H1 (cell line): ENCODE data around the gene RNPS1. TPM values are rescaled to one million over a fixed set of nuclear protein-coding genes. Genes with fewer than 3 reads are reported as not detected.

Source experiments
- CTCF ChIA-PET: fragments of 300-600 bp; sonication (Branson Sonifier 250); formaldehyde crosslinking; loops from one replicate; lab custom pipeline; 2021; ENCODE audit not compliant: partially characterized antibody; lab: Charles Lee
- POLR2A ChIA-PET: fragments of 300-600 bp; sonication (Branson Sonifier 250); formaldehyde crosslinking; loops from one replicate; lab custom pipeline; 2021; ENCODE audit warnings: inconsistent platforms; ENCODE audit not compliant: partially characterized antibody; lab: Charles Lee
- DNase-seq, 2 experiments: peaks; one replicate each; pipeline versions ENCODE4 v3.0.0 to v3.0.0-alpha.2; 2010 to 2022; ENCODE audit warnings: low spot score in 2 of 2, low read depth in 1 of 2, mixed read lengths in 1 of 2
- FAIRE-seq: peaks from 2 replicates; lab custom pipeline; 2011; peaks lifted over from hg19 to GRCh38; lab: Jason Lieb, UNC
- H2AFZ ChIP-seq: 2 replicates; pipeline ENCODE4 v1.8.1; 2012; ENCODE audit warnings: low read length, inconsistent platforms
- H2AK5ac ChIP-seq: 2 replicates; pipeline ENCODE4 v1.6.1; 2013; ENCODE audit warnings: low read depth, low read length
- H2BK120ac ChIP-seq: replicated peaks from 2 replicates; pipeline ENCODE3; 2013; ENCODE audit warnings: low read depth, low read length, inconsistent platforms
- H2BK12ac ChIP-seq: 2 replicates; pipeline ENCODE4 v1.6.1; 2013; ENCODE audit warnings: low read depth, low read length
- H2BK15ac ChIP-seq: 2 replicates; pipeline ENCODE4 v1.6.1; 2013; ENCODE audit warnings: low read length
- H2BK20ac ChIP-seq: 2 replicates; pipeline ENCODE4 v1.6.1; 2013; ENCODE audit warnings: low read length
- H2BK5ac ChIP-seq: 2 replicates; pipeline ENCODE4 v1.6.1; 2013; ENCODE audit warnings: low read depth, low read length
- H3K14ac ChIP-seq: 2 replicates; pipeline ENCODE4 v1.6.1; 2013; ENCODE audit warnings: inconsistent platforms; ENCODE audit not compliant: insufficient read length
- H3K18ac ChIP-seq: 2 replicates; pipeline ENCODE4 v1.6.1; 2013; ENCODE audit warnings: low read length; ENCODE audit errors: extremely low read depth
- H3K23ac ChIP-seq: 2 replicates; pipeline ENCODE4 v1.6.1; 2013; ENCODE audit warnings: inconsistent platforms; ENCODE audit not compliant: insufficient read length
- H3K23me2 ChIP-seq: 2 replicates; pipeline ENCODE4 v1.6.1; 2013; ENCODE audit warnings: low read depth, low read length
- H3K27ac ChIP-seq: 2 replicates; pipeline ENCODE4 v1.6.1; 2011; ENCODE audit warnings: low read depth, low read length, inconsistent platforms
- H3K27me3 ChIP-seq, 4 experiments: replicated peaks in 1 of 4; 1 replicate in 1 of 4; 2 replicates in 3 of 4; pipeline versions ENCODE4 v1.6.1 to v1.8.1; 2011 to 2013; ENCODE audit warnings: low read length in 3 of 4, mild to moderate bottlenecking in 3 of 4, inconsistent platforms in 2 of 4, mixed read lengths in 2 of 4, moderate library complexity in 1 of 4; ENCODE audit not compliant: control insufficient read depth in 3 of 4, insufficient read depth in 3 of 4; ENCODE audit errors: extremely low read depth in 1 of 4
- H3K36me3 ChIP-seq, 4 experiments: 2 replicates each; pipeline versions ENCODE4 v1.6.1 to v1.8.1; 2011 to 2013; ENCODE audit warnings: mild to moderate bottlenecking in 4 of 4, low read length in 3 of 4, moderate library complexity in 2 of 4, control low read depth in 1 of 4, inconsistent platforms in 1 of 4; ENCODE audit not compliant: insufficient read depth in 4 of 4, control insufficient read depth in 2 of 4
- H3K4ac ChIP-seq: replicated peaks from 2 replicates; pipeline ENCODE3; 2013; ENCODE audit warnings: low read length, low read depth, mixed read lengths, inconsistent platforms; ENCODE audit not compliant: insufficient read length
- H3K4me1 ChIP-seq, 4 experiments: replicated peaks in 1 of 4; 1 replicate in 1 of 4; 2 replicates in 3 of 4; pipeline versions ENCODE4 v1.6.1 to v1.8.1; 2011 to 2013; ENCODE audit warnings: low read length in 3 of 4, inconsistent platforms in 2 of 4, mixed read lengths in 1 of 4; ENCODE audit not compliant: insufficient read depth in 4 of 4, control insufficient read depth in 3 of 4
- H3K4me2 ChIP-seq, 2 experiments: 2 replicates each; pipeline versions ENCODE4 v1.6.1 to v1.8.1; 2011 to 2013; ENCODE audit warnings: low read depth in 2 of 2, low read length in 2 of 2, control low read depth in 1 of 2, inconsistent platforms in 1 of 2, mild to moderate bottlenecking in 1 of 2; ENCODE audit not compliant: insufficient read depth in 1 of 2
- H3K4me3 ChIP-seq, 4 experiments: fragments of 200-600, 300-600 bp in 1 of 4; sonication (generic), shearing (Covaris generic), sonication (Bioruptor Twin) in 1 of 4; 2 replicates each; pipeline versions ENCODE4 v1.5.1 to v1.8.1; 2011 to 2016; ENCODE audit warnings: low read length in 4 of 4, low read depth in 3 of 4, control low read depth in 2 of 4, inconsistent platforms in 2 of 4, mild to moderate bottlenecking in 2 of 4, mixed read lengths in 1 of 4, moderate library complexity in 1 of 4; ENCODE audit not compliant: insufficient read depth in 2 of 4; ENCODE audit errors: extremely low read depth in 1 of 4
- H3K56ac ChIP-seq: replicated peaks from 2 replicates; pipeline ENCODE3; 2013; ENCODE audit warnings: low read depth, mild to moderate bottlenecking, mixed read lengths, low read length, inconsistent platforms; ENCODE audit not compliant: insufficient read length
- H3K79me1 ChIP-seq: 2 replicates; pipeline ENCODE4 v1.6.1; 2013; ENCODE audit warnings: low read depth, low read length, control low read depth
- H3K79me2 ChIP-seq, 2 experiments: 2 replicates each; pipeline versions ENCODE4 v1.6.1 to v1.8.1; 2012 to 2013; ENCODE audit warnings: low read length in 2 of 2, mild to moderate bottlenecking in 2 of 2, inconsistent platforms in 1 of 2; ENCODE audit not compliant: insufficient read depth in 2 of 2, control insufficient read depth in 1 of 2
- H3K9ac ChIP-seq, 4 experiments: replicated peaks in 1 of 4; 1 replicate in 1 of 4; 2 replicates in 3 of 4; pipeline versions ENCODE4 v1.6.1 to v1.8.1; 2011 to 2013; ENCODE audit warnings: low read depth in 3 of 4, low read length in 3 of 4, control low read depth in 2 of 4, mild to moderate bottlenecking in 2 of 4, moderate library complexity in 2 of 4, inconsistent platforms in 1 of 4; ENCODE audit errors: extremely low read depth in 1 of 4
- H3K9me3 ChIP-seq, 2 experiments: 2 replicates each; pipeline versions ENCODE4 v1.6.1 to v1.8.1; 2012 to 2013; ENCODE audit warnings: mild to moderate bottlenecking in 2 of 2, moderate library complexity in 2 of 2, control low read depth in 1 of 2, inconsistent platforms in 1 of 2, low read depth in 1 of 2, low read length in 1 of 2, mixed read lengths in 1 of 2; ENCODE audit not compliant: insufficient read depth in 2 of 2
- H4K20me1 ChIP-seq, 2 experiments: replicated peaks in 1 of 2; 2 replicates each; pipeline versions ENCODE3 to v1.8.1; 2011 to 2013; ENCODE audit warnings: inconsistent platforms in 2 of 2, low read length in 2 of 2, mild to moderate bottlenecking in 1 of 2; ENCODE audit not compliant: insufficient read depth in 2 of 2, control insufficient read depth in 1 of 2
- H4K5ac ChIP-seq: 2 replicates; pipeline ENCODE4 v1.6.1; 2013; ENCODE audit warnings: low read length, low read depth, mixed read lengths, inconsistent platforms; ENCODE audit not compliant: insufficient read length
- H4K8ac ChIP-seq: 2 replicates; pipeline ENCODE4 v1.8.0; 2013; ENCODE audit warnings: mild to moderate bottlenecking, moderate library complexity, low read length, inconsistent platforms; ENCODE audit not compliant: insufficient read depth; ENCODE audit errors: extremely low read depth
- H4K91ac ChIP-seq: replicated peaks from 2 replicates; pipeline ENCODE3; 2013; ENCODE audit warnings: low read length, mixed read lengths, inconsistent platforms; ENCODE audit not compliant: insufficient read length
- BCL11A ChIP-seq, 2 experiments: IDR thresholded peaks; one replicate each; pipeline ENCODE4 v1.6.1; 2011; ENCODE audit warnings: low read depth in 2 of 2, low read length in 2 of 2, mild to moderate bottlenecking in 2 of 2
- CHD1 ChIP-seq: IDR thresholded peaks from 2 replicates; pipeline ENCODE4 v1.6.1; 2012; ENCODE audit warnings: low read depth, low read length, improper control_type of control experiment
- EZH2 ChIP-seq: fragments of 200-600 bp; sonication (generic); IDR thresholded peaks from 2 replicates; pipeline ENCODE4 v1.7.1; 2012; ENCODE audit warnings: low read depth, mild to moderate bottlenecking, moderate library complexity, low read length, inconsistent platforms; ENCODE audit not compliant: severe bottlenecking
- FOSL1 ChIP-seq: IDR thresholded peaks from 2 replicates; pipeline ENCODE4 v1.6.1; 2011; ENCODE audit warnings: mild to moderate bottlenecking, low read depth, low read length, moderate library complexity; ENCODE audit not compliant: insufficient read depth
- JUND ChIP-seq: IDR thresholded peaks from 2 replicates; pipeline ENCODE4 v1.6.1; 2011; ENCODE audit warnings: mild to moderate bottlenecking, improper control_type of control experiment, low read length
- KDM5A ChIP-seq: fragments of 200-600 bp; IDR thresholded peaks from 2 replicates; pipeline ENCODE4 v1.7.1; 2012; ENCODE audit warnings: mild to moderate bottlenecking, low read length, inconsistent platforms, mixed read lengths
- NANOG ChIP-seq: IDR thresholded peaks from 2 replicates; pipeline ENCODE4 v1.6.1; 2011; ENCODE audit warnings: low read length, low read depth, mild to moderate bottlenecking, inconsistent platforms; ENCODE audit not compliant: insufficient read depth, poor library complexity, severe bottlenecking
- POLR2A ChIP-seq, 2 experiments: IDR thresholded peaks; 1 replicate in 1 of 2; 2 replicates in 1 of 2; pipeline ENCODE4 v1.6.1; 2011; ENCODE audit warnings: low read depth in 2 of 2, low read length in 2 of 2, mild to moderate bottlenecking in 2 of 2; ENCODE audit errors: control extremely low read depth in 1 of 2
- RXRA ChIP-seq: IDR thresholded peaks from 2 replicates; pipeline ENCODE4 v1.6.1; 2011; ENCODE audit warnings: low read depth, mild to moderate bottlenecking, low read length, moderate library complexity; ENCODE audit not compliant: insufficient read depth
- SP1 ChIP-seq: IDR thresholded peaks from 2 replicates; pipeline ENCODE4 v1.6.1; 2011; ENCODE audit warnings: low read depth, low read length
- SUZ12 ChIP-seq: fragments of 200-600 bp; sonication (generic); IDR thresholded peaks from 2 replicates; pipeline ENCODE4 v1.6.1; 2012; ENCODE audit warnings: mild to moderate bottlenecking, inconsistent platforms, low read length, moderate library complexity, mixed read lengths
- USF2 ChIP-seq: IDR thresholded peaks from 2 replicates; pipeline ENCODE4 v1.6.1; 2011; ENCODE audit warnings: low read length, improper control_type of control experiment
- WGBS, 2 experiments: shearing (Covaris generic) in 1 of 2; methylation state at CpG; one replicate each; pipeline versions ENCODE4 v1.1.6 to v1.1.7; 2013 to 2015; ENCODE audit warnings: low lambda C conversion rate in 2 of 2, mixed read lengths in 2 of 2, inconsistent platforms in 1 of 2, low coverage in 1 of 2, missing lambda C conversion rate in 1 of 2; ENCODE audit not compliant: insufficient replicate concordance in 2 of 2, insufficient coverage in 1 of 2, insufficient read length in 1 of 2; ENCODE audit errors: extremely low coverage in 1 of 2, missing lambda C conversion rate in 1 of 2; 5-methylcytosine and 5-hydroxymethylcytosine counted together
- polyA plus RNA-seq, 7 experiments: library from polyadenylated mRNA; depleted of rRNA in 3 of 7; stranded (reverse) in 5 of 7; unstranded in 2 of 7; fragments of >200 nt in 5 of 7; fragments of 200-250 nt in 2 of 7; gene quantifications; 1 replicate in 5 of 7; 2 replicates in 1 of 7; 4 replicates in 1 of 7; pipeline versions ENCODE4 v1.2.1 to v1.2.3, GENCODE V29; 2011 to 2013; ENCODE audit warnings: missing spikeins in 2 of 7, mixed read lengths in 2 of 7
- total RNA-seq: library from RNA; stranded (reverse); fragmentation: NEBNext Ultra II Directional; extraction: Animal tissue kit (Norgen Biotek cat#: 25700); gene quantifications from 2 replicates; pipeline ENCODE4 v1.2.1, GENCODE V29; 2021

RNPS1 gene
- total and polyA plus RNA-seq, 2 of the 8 experiments (the other 6 are each of a cell fraction or from before 2014, with no cell fraction given), result 330 to 350 TPM

- Histone ChIP-seq H3K9ac (no peak overlapping the region), H3K4me3 (peak overlapping the region in 1 of 4 experiments; percentile 63; a peak in 3 of 8 replicates), H3K23ac (no peak overlapping the region), H2BK20ac (no peak overlapping the region), H4K20me1 (peaks cover 0 to 14% of the 10 kb centered on the region in 2 experiments), H2BK15ac (no peak overlapping the region), H3K18ac (no peak overlapping the region), H3K79me1 (no peaks in the 10 kb centered on the region), H2BK120ac (no peak overlapping the region), H4K91ac (no peak overlapping the region), H2AFZ (no peak overlapping the region), H4K5ac (no peak overlapping the region), H3K79me2 (no peaks in the 10 kb centered on the region), H3K36me3 (peaks cover 3 to 40% (median 5%) of the 10 kb centered on the region in 4 experiments; a peak in 4 of 8 replicates), H3K14ac (no peak overlapping the region), H3K4me1 (peaks cover 0 to 19% (median 10%) of the 10 kb centered on the region in 4 experiments; a peak in 5 of 7 replicates), H3K27me3 (peaks cover 4 to 20% (median 16%) of the 10 kb centered on the region in 4 experiments; a peak in 6 of 7 replicates), H3K9me3 (no peaks in the 10 kb centered on the region), H2AK5ac (no peak overlapping the region), H3K27ac (no peak overlapping the region), H3K4me2 (peak overlapping the region; percentile 78 to 82), H2BK5ac (no peak overlapping the region), H3K56ac (no peak overlapping the region), H4K8ac (no peak overlapping the region), H3K23me2 (peaks cover 16% of the 10 kb centered on the region; the same call in 1 of the 2 replicates), H2BK12ac (no peak overlapping the region), H3K4ac (no peak overlapping the region)
- CTCF ChIA-PET, result interaction anchor here (1.0 to 2.7 kb wide), 4 partner anchors 9 to 41 kb away, joined by 4 to 9 read pairs (median 6); partner anchors contain the start of gene ECI1
- FAIRE-seq, result no peak
- POLR2A ChIA-PET, result interaction anchor here (0.8 to 8.6 kb wide), 17 partner anchors 9 to 296 kb away, joined by 3 to 181 read pairs (median 6); partner anchors contain the start of genes CEMP1, E4F1, ECI1 and MLST8
- WGBS, 2 experiments, result 80% methylated on average over 19 of the region's 19 CpGs; no CpG with 5 or more reads in 1 of the 2 experiments
- DNase-seq, result no peak
- TF ChIP-seq KDM5A (no peak), RXRA (no peak), JUND (no peak), NANOG (no peak), BCL11A (IDR thresholded peaks at IDR 0.05; ENCODE audit: low read depth in 2 of 2, low read length in 2 of 2) (no peak), SUZ12 (no peak), CHD1 (no peak), POLR2A (IDR thresholded peaks at IDR 0.05; ENCODE audit: control extremely low read depth in 1 of 2, low read depth in 2 of 2, low read length in 2 of 2) (no peak), SP1 (no peak), EZH2 (no peak), USF2 (no peak), FOSL1 (no peak)
These were observed 32.1 kb downstream of the RNPS1 start for GRCh38 chr16:2235695-2236336.
